Measurements from ENCODE around the gene CSTB. TPM values are rescaled to one million over a fixed set of nuclear protein-coding genes. Genes with fewer than 3 reads are reported as not detected.
A peak's percentile ranks its signal among the peaks of the same experiment; 100 is the strongest.

The CSTB gene
- total RNA-seq, 1 experiment from 2014 or later = 40.7 TPM

- H3K79me1 ChIP-seq (ENCODE audit: insufficient read depth, low read depth, low read length, poor library complexity, severe bottlenecking) = no peaks in the 10 kb centered on the region
- no peak overlapping the region for H3K23ac ChIP-seq (ENCODE audit: insufficient read length, low read depth, low read length)
- no peaks in the 10 kb centered on the region for H3K4me1 ChIP-seq (ENCODE audit: insufficient read depth, low read length)
- Mint-ChIP-seq H3K36me3 (ENCODE audit: insufficient read depth in 1 of 3, low read depth in 3 of 3) (peaks cover 3 to 13% (median 9%) of the 10 kb centered on the region in 3 experiments; a peak in 4 of 7 replicates), H3K27me3 (ENCODE audit: low read depth) (no peaks in the 10 kb centered on the region), H3K27ac (peak overlapping the region in 2 of 3 experiments; percentile 35 to 82; a peak in 2 of 7 replicates), H3K4me1 (peaks cover 6 to 13% of the 10 kb centered on the region in 2 experiments), H3K4me3 (no peak overlapping the region), H3K9me3 (no peaks in the 10 kb centered on the region)
- no peaks in the 10 kb centered on the region for H3K9me3 ChIP-seq (ENCODE audit: control insufficient read depth, low read depth, low read length)
- H3K18ac ChIP-seq (ENCODE audit: insufficient read length, low read depth, low read length) = no peak overlapping the region
- H3K14ac ChIP-seq (ENCODE audit: insufficient read depth, low read length) = no peak overlapping the region
- no peak overlapping the region for H3K4me2 ChIP-seq (ENCODE audit: insufficient read depth, insufficient read length, low read length)
- no peaks in the 10 kb centered on the region for H3K79me2 ChIP-seq (ENCODE audit: insufficient read depth, low read length)
- no peak overlapping the region for H2BK15ac ChIP-seq (ENCODE audit: low read depth, low read length)
- H3K27ac ChIP-seq (ENCODE audit: insufficient read length, low read depth, low read length) = no peak overlapping the region
- no CpG with 5 or more reads among the region's 16 CpGs for WGBS (ENCODE audit: extremely low coverage, insufficient read length, low lambda C conversion rate)
- TF ChIP-seq, protein P1, sequence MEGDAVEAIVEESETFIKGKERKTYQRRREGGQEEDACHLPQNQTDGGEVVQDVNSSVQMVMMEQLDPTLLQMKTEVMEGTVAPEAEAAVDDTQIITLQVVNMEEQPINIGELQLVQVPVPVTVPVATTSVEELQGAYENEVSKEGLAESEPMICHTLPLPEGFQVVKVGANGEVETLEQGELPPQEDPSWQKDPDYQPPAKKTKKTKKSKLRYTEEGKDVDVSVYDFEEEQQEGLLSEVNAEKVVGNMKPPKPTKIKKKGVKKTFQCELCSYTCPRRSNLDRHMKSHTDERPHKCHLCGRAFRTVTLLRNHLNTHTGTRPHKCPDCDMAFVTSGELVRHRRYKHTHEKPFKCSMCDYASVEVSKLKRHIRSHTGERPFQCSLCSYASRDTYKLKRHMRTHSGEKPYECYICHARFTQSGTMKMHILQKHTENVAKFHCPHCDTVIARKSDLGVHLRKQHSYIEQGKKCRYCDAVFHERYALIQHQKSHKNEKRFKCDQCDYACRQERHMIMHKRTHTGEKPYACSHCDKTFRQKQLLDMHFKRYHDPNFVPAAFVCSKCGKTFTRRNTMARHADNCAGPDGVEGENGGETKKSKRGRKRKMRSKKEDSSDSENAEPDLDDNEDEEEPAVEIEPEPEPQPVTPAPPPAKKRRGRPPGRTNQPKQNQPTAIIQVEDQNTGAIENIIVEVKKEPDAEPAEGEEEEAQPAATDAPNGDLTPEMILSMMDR (conservative IDR thresholded peaks at IDR 0.05) = no peak
- no peaks in the 10 kb centered on the region for H3K23me2 ChIP-seq (ENCODE audit: insufficient read length, low read depth, low read length, poor library complexity, severe bottlenecking)
- no peak overlapping the region for H2AK5ac ChIP-seq (ENCODE audit: insufficient read length, low read length)
- no peaks in the 10 kb centered on the region for H3K27me3 ChIP-seq (ENCODE audit: insufficient read depth, low read length)
- no peak overlapping the region for H3K9ac ChIP-seq (ENCODE audit: extremely low read depth, insufficient read length, low read length)
- no peak for DNase-seq
- H2BK5ac ChIP-seq (ENCODE audit: insufficient read length, low read length) = no peak overlapping the region
- no peak overlapping the region for H4K5ac ChIP-seq (ENCODE audit: insufficient read length, low read depth, low read length)
- no peak overlapping the region for H3T11ph ChIP-seq (ENCODE audit: low read length)
- H3K4ac ChIP-seq (ENCODE audit: low read depth, low read length) = no peak overlapping the region
- H2BK20ac ChIP-seq (ENCODE audit: low read depth, low read length, poor library complexity, severe bottlenecking) = no peak overlapping the region
- H2BK120ac ChIP-seq (ENCODE audit: low read depth, low read length, poor library complexity, severe bottlenecking) = no peak overlapping the region
- no peak overlapping the region for H4K8ac ChIP-seq (replicated peaks; ENCODE audit: insufficient read length, low read depth, low read length)
- no peak overlapping the region for H2AFZ ChIP-seq (ENCODE audit: low read length)
- H2BK12ac ChIP-seq (ENCODE audit: insufficient read length, low read depth, low read length) = no peak overlapping the region
- H4K20me1 ChIP-seq (ENCODE audit: control insufficient read depth, insufficient read depth, insufficient read length) = no peaks in the 10 kb centered on the region
- H4K91ac ChIP-seq (ENCODE audit: insufficient read length, low read depth, low read length) = no peak overlapping the region
- no peak overlapping the region for H3K56ac ChIP-seq (ENCODE audit: insufficient read length, low read depth, low read length)
Measured at GRCh38 chr21:43809346-43809799, 33.3 kb upstream of the CSTB start.
